Nephron progenitor cell (in vitro differentiated cells): ENCODE measurements around the gene TESK2.
"Not testable (repeated sequence)": the region's sequence is repeated elsewhere in the genome, so short reads cannot be mapped to it uniquely, and the experiment has no call there.

Source experiments
- DNase-seq: peaks from one replicate; pipeline ENCODE4 v3.0.0; 2021
- H3K27ac Mint-ChIP-seq: 2 replicates; pipeline ENCODE4 v1.8.0; 2021; ENCODE audit warnings: mild to moderate bottlenecking, moderate library complexity, mixed read lengths
- H3K27me3 Mint-ChIP-seq: 2 replicates; pipeline ENCODE4 v1.8.0; 2021; ENCODE audit warnings: mild to moderate bottlenecking, low read depth, mixed read lengths; ENCODE audit not compliant: poor library complexity
- H3K36me3 Mint-ChIP-seq: 2 replicates; pipeline ENCODE4 v1.8.0; 2021; ENCODE audit warnings: low read depth, mixed read lengths
- H3K4me1 Mint-ChIP-seq: 2 replicates; pipeline ENCODE4 v1.8.0; 2021; ENCODE audit warnings: mixed read lengths
- H3K4me3 Mint-ChIP-seq: 2 replicates; pipeline ENCODE4 v1.8.0; 2021; ENCODE audit warnings: mild to moderate bottlenecking, moderate library complexity, mixed read lengths
- H3K9me3 Mint-ChIP-seq: 2 replicates; pipeline ENCODE4 v1.8.0; 2021; ENCODE audit warnings: mild to moderate bottlenecking, moderate library complexity, mixed read lengths
- TF ChIP-seq, protein P1 (sequence below): fragments of 200-600 bp; sonication (generic); IDR thresholded peaks from 2 replicates; pipeline ENCODE4 v1.5.0; 2021; ENCODE audit warnings: antibody characterized with exemption

Gene TESK2

DNA sequence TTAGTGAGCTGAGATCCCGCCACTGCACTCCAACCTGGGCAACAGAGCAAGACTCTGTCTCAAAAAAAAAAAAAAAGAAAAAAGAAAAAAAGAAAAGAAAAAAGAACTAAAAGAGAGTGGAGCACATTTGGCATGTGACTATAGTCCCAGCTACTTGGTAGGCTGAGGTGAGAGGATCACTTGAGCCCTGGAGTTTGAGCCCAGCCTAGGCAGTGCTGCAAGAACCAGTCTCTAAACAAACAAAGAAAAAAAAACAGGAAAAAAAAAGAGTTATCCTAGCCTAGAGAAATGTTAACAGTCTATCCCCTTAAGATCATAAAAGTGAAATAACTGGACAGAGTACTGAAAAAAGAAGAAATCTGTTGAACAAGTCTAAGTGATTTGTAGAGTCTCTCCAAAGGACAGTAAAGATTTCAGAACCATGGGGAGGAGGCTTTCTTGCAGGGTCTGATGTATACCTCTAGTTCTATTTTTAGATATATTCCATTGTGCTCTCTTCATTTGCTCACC is 35.2 kb upstream of the TESK2 start:
- TF ChIP-seq, protein P1, sequence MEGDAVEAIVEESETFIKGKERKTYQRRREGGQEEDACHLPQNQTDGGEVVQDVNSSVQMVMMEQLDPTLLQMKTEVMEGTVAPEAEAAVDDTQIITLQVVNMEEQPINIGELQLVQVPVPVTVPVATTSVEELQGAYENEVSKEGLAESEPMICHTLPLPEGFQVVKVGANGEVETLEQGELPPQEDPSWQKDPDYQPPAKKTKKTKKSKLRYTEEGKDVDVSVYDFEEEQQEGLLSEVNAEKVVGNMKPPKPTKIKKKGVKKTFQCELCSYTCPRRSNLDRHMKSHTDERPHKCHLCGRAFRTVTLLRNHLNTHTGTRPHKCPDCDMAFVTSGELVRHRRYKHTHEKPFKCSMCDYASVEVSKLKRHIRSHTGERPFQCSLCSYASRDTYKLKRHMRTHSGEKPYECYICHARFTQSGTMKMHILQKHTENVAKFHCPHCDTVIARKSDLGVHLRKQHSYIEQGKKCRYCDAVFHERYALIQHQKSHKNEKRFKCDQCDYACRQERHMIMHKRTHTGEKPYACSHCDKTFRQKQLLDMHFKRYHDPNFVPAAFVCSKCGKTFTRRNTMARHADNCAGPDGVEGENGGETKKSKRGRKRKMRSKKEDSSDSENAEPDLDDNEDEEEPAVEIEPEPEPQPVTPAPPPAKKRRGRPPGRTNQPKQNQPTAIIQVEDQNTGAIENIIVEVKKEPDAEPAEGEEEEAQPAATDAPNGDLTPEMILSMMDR, result no peak
- Mint-ChIP-seq H3K4me3 (no peak overlapping the region), H3K36me3 (no peaks in the 10 kb centered on the region), H3K4me1 (peaks cover 47% of the 10 kb centered on the region), H3K27me3 (peaks cover 7% of the 10 kb centered on the region), H3K9me3 (no peaks in the 10 kb centered on the region), H3K27ac (peak overlapping the region; percentile 13)
- DNase-seq, result no peak

- DNase-seq, H3K27me3 Mint-ChIP-seq, H3K4me3 Mint-ChIP-seq, H3K27ac Mint-ChIP-seq, H3K9me3 Mint-ChIP-seq, H3K36me3 Mint-ChIP-seq: not testable (repeated sequence)
- H3K4me1 Mint-ChIP-seq, result peaks cover 53% of the 10 kb centered on the region
Observed at GRCh38 chr1:45523975-45524374, 33.0 kb upstream of the TESK2 start.

DNA sequence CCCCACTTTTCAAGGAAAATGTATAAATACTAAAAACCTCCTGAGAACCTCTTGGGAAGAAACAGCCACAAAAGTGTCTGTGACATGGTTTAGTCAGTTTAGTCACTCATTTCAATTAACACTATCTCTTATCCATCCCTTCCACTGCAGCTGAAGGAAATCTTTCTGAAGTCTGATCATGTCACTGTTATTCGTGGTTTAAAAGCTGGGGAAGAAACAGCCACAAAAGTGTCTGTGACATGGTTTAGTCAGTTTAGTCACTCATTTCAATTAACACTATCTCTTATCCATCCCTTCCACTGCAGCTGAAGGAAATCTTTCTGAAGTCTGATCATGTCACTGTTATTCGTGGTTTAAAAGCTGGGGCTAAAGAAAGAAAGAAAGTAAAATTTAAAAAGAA is 32.6 kb upstream of the TESK2 start:
- DNase-seq, H3K4me3 Mint-ChIP-seq, H3K9me3 Mint-ChIP-seq, H3K27me3 Mint-ChIP-seq, H3K27ac Mint-ChIP-seq, H3K36me3 Mint-ChIP-seq: not testable (repeated sequence)
- H3K4me1 Mint-ChIP-seq, result peaks cover 54% of the 10 kb centered on the region

- DNase-seq, result no peak
Observed at GRCh38 chr1:45522324-45523104, 31.6 kb upstream of the TESK2 start.

DNA sequence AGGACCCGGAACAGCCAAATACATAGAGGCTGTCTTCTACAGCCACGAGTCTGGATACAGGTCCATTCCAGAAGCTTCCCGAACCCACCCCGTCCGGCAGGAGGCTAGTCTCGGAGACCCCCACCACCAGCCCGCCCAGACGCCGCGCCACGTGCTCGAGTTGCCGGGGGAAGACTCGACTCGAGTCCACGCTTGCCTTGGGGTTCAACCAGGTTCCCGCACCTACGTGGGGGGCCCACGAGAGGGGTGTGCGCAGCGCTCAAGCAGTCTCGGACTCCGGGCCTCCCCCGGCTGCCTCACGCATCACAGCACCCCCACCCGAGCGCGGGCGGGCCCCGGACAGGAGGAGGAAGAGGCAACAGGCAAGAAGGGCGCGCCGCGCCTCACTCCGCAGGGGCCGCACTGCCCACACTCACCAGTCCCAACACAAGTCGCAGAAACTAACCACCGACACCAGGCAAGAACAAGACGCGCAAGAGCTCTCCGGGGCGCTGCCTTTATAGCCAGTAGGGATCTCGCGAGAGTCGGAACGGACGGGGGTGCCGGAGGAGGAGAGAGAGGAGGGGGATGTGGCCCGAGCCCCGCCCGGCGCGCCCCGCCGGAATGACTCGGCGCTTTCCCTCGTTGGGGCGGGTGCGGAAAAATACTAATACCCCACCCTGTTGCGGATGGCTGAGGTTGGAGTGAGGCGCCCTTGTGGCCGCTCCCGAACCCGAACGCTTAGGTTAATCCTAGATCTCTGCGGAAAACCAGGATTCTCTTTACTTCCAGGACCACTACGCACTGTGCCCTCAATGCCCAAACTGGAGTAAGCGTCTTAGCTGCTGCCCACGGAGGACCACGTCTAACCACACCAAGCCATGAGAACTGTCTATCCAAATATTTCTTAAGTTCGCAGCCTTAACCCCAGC is 30.7 kb upstream of the TESK2 start, which contains the start of gene PRDX1:
TSS of gene PRDX1 (minus strand) at position 472 of the 911 bp plus-strand sequence. CDS start 2,841 bp downstream, outside the sequence.
- Mint-ChIP-seq H3K9me3 (no peaks in the 10 kb centered on the region), H3K4me1 (peaks cover 51% of the 10 kb centered on the region), H3K27me3 (no peaks in the 10 kb centered on the region), H3K27ac (peak within 1 kb of the TSS; percentile 49), H3K4me3 (peak within 1 kb of the TSS; percentile 97), H3K36me3 (peaks cover 7% of the 10 kb centered on the region)
- DNase-seq, result peak; percentile 96
- TF ChIP-seq, protein P1, result no peak

More at GRCh38 chr1:45522324-45523104, 31.6 kb upstream of the TESK2 start:
- TF ChIP-seq, protein P1, result no peak
- H3K4me1 Mint-ChIP-seq, result peaks cover 48% of the 10 kb centered on the region
- H3K4me3 Mint-ChIP-seq, result peak overlapping the region; percentile 97
- no peaks in the 10 kb centered on the region for H3K27me3 Mint-ChIP-seq
- peak overlapping the region; percentile 49 for H3K27ac Mint-ChIP-seq
- H3K9me3 Mint-ChIP-seq, result no peaks in the 10 kb centered on the region
- no peaks in the 10 kb centered on the region for H3K36me3 Mint-ChIP-seq

DNA sequence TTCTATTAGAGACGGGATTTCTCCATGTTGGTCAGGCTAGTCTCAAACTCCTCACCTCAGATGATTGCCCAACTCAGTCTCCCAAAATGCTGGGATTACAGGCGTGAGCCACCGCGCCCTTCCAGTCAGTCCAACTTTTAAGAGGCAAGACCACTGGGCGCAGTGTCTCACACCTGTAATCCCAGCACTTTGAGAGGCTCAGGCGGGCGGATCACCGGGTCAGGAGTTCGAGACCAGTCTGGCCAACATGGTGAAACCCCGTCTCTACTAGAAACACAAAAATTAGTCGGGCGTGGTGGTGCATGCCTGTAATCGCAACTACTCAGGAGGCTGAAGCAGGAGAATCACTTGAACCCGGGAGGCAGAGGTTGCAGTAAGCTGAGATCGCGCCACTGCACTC is 28.8 kb upstream of the TESK2 start:
- not testable (repeated sequence) for H3K9me3 Mint-ChIP-seq, H3K27me3 Mint-ChIP-seq, H3K27ac Mint-ChIP-seq, DNase-seq
- H3K4me3 Mint-ChIP-seq, result peak overlapping the region; percentile 97
- H3K36me3 Mint-ChIP-seq, result peaks cover 26% of the 10 kb centered on the region
- peaks cover 46% of the 10 kb centered on the region for H3K4me1 Mint-ChIP-seq

- H3K36me3 Mint-ChIP-seq, result peaks cover 34% of the 10 kb centered on the region
- no peaks in the 10 kb centered on the region for H3K9me3 Mint-ChIP-seq
- no peak for DNase-seq
- no peaks in the 10 kb centered on the region for H3K27me3 Mint-ChIP-seq
- peaks cover 49% of the 10 kb centered on the region for H3K4me1 Mint-ChIP-seq
- peak overlapping the region; percentile 97 for H3K4me3 Mint-ChIP-seq
- TF ChIP-seq, protein P1, result no peak
- peak overlapping the region; percentile 22 for H3K27ac Mint-ChIP-seq
Observed at GRCh38 chr1:45518910-45519309, 27.9 kb upstream of the TESK2 start.

GRCh38 chr1:45518366-45518765 is 27.4 kb upstream of the TESK2 start:
- Mint-ChIP-seq H3K4me1 (peaks cover 54% of the 10 kb centered on the region), H3K27ac (peak overlapping the region; percentile 36), H3K36me3 (peaks cover 38% of the 10 kb centered on the region)
- DNase-seq, H3K27me3 Mint-ChIP-seq, H3K9me3 Mint-ChIP-seq, H3K4me3 Mint-ChIP-seq: not testable (repeated sequence)
